Skeletal muscle satellite cell (primary cell): Measurements from ENCODE around the gene ATXN7. TPM values are rescaled to one million over a fixed set of nuclear protein-coding genes. Genes with fewer than 3 reads are reported as not detected.
A peak's percentile ranks its signal among the peaks of the same experiment; 100 is the strongest.

Experiments used
- H3K27me3 ChIP-seq: 2 replicates; pipeline ENCODE4 v1.7.0; 2013; ENCODE audit warnings: low read length; ENCODE audit not compliant: control insufficient read depth, insufficient read depth
- H3K36me3 ChIP-seq: 2 replicates; pipeline ENCODE4 v1.7.0; 2013; ENCODE audit warnings: mild to moderate bottlenecking, control low read depth, low read length; ENCODE audit not compliant: insufficient read depth
- H3K4me1 ChIP-seq: 2 replicates; pipeline ENCODE4 v1.7.0; 2013; ENCODE audit warnings: low read length; ENCODE audit not compliant: control insufficient read depth, insufficient read depth
- H3K4me2 ChIP-seq: 2 replicates; pipeline ENCODE4 v1.7.0; 2013; ENCODE audit warnings: mild to moderate bottlenecking, low read length
- H3K4me3 ChIP-seq: 2 replicates; pipeline ENCODE4 v1.7.0; 2013; ENCODE audit warnings: low read length
- H3K9ac ChIP-seq: 2 replicates; pipeline ENCODE4 v1.7.0; 2013; ENCODE audit warnings: mild to moderate bottlenecking, low read depth, low read length, moderate library complexity
- H3K9me3 ChIP-seq: replicated peaks from 2 replicates; pipeline ENCODE4 v1.7.0; 2013; ENCODE audit warnings: mild to moderate bottlenecking, control low read depth, low read length
- total RNA-seq: library from RNA; depleted of rRNA; stranded (reverse); fragments of >200 nt; gene quantifications from 2 replicates; pipeline ENCODE4 v1.2.3, GENCODE V29; 2012; rRNA removed

Gene ATXN7, protein sequence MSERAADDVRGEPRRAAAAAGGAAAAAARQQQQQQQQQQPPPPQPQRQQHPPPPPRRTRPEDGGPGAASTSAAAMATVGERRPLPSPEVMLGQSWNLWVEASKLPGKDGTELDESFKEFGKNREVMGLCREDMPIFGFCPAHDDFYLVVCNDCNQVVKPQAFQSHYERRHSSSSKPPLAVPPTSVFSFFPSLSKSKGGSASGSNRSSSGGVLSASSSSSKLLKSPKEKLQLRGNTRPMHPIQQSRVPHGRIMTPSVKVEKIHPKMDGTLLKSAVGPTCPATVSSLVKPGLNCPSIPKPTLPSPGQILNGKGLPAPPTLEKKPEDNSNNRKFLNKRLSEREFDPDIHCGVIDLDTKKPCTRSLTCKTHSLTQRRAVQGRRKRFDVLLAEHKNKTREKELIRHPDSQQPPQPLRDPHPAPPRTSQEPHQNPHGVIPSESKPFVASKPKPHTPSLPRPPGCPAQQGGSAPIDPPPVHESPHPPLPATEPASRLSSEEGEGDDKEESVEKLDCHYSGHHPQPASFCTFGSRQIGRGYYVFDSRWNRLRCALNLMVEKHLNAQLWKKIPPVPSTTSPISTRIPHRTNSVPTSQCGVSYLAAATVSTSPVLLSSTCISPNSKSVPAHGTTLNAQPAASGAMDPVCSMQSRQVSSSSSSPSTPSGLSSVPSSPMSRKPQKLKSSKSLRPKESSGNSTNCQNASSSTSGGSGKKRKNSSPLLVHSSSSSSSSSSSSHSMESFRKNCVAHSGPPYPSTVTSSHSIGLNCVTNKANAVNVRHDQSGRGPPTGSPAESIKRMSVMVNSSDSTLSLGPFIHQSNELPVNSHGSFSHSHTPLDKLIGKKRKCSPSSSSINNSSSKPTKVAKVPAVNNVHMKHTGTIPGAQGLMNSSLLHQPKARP
- 10.6 and 12.0 TPM in 2 replicates for total RNA-seq

DNA sequence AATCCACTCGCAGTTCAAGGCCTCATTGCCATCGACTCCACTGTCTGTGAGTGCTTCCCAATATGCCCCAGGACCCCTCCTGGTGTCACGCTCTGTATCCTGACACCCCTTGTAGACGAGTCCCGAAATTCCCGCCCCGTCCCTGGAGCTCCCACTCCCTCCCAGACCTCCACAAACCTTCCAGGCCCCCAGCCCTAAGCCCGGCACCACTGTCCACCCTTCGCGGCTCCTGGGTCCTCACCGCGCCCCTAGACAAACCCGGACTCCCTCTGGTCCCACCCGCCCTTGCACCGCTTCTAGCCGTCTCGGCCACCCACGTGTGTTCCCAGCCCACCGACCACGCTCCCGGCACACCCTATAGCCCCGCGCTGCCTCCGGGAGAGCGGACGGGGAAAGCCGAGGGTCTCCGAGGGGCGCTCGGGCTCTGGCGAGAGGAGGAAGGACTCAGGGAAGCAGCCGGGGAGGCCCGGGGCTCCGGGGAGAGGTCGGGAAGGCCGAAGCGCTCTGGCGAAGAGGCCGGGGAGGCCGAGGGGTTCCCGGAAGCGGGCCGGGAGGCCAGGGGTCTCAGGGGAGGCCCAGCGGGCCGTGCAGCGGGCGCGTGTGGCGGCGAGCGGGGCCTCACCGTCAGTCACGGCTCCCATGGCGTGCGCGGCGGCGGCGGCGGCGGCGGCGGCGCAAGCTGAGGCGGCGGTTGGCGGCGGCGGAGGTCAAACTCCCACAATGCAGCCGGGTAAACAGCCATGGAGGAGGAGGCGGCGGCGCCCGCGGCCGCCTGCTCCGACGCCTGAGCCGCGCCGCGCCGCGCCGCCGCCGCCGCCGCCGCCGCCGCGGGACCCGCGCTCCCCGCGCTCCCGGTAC, at the start of gene ATXN7, which contains the start of gene THOC7:
Gene ATXN7, plus strand, starts transcription at position 718 of the 858 bp plus-strand sequence. CDS start 48,732 bp downstream, outside the sequence.
Gene THOC7, minus strand, starts transcription at position 656 of the 858 bp plus-strand sequence. Its CDS starts 15 bp downstream, at position 641.
- Histone ChIP-seq H3K4me3 (peak within 1 kb of the TSS; percentile 93), H3K4me2 (peak within 1 kb of the TSS; percentile 88), H3K27me3 (no peaks in the 10 kb centered on the region), H3K4me1 (peaks cover 11% of the 10 kb centered on the region), H3K9ac (peak within 1 kb of the TSS; percentile 95), H3K36me3 (no peaks in the 10 kb centered on the region), H3K9me3 (no peaks in the 10 kb centered on the region)

DNA sequence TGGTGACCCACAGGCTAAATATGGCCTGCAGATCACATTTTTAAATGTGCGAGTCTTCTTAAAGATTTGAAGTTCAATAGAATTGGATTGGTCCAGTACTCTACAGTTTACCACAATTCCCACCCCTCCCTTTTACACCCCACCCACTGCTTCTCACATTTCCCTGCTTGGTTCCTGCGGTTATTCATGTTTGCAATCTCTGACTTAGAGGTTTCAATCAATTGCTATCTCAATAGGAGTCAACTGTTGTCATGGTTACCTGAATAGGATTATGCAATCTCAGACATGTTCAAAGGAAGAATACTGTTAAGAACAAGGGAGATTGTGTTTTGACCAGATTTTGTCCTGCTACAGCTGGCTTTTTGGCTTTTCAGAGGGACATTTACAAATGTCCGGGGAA, 49.4 kb upstream of the ATXN7 start:
- H3K9ac ChIP-seq, result no peak overlapping the region
- H3K4me3 ChIP-seq, result no peak overlapping the region
- H3K27me3 ChIP-seq, result no peaks in the 10 kb centered on the region
- H3K4me2 ChIP-seq, result no peak overlapping the region
- no peaks in the 10 kb centered on the region for H3K9me3 ChIP-seq
- H3K4me1 ChIP-seq, result peaks cover 3% of the 10 kb centered on the region
- no peaks in the 10 kb centered on the region for H3K36me3 ChIP-seq

DNA sequence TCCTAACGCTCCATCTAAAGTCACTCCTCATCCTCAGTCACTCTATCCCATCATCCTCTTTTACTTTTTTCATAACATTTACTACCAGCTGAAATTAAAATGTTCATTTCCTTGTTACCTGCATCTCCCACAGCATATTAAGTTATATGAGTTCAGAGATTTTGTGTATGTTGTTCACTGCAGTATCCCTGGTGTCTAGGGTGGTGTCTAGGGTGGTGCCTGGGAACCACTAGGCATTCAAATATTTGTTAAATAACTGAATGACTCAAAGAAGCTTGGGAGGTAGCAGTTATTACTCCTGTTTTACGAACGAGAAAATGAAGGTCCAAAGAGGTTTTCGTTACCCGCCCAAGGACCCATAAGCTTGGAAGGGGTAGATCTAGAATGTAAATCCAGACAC, 46.4 kb upstream of the ATXN7 start:
- Histone ChIP-seq H3K4me2 (no peak overlapping the region), H3K4me1 (peaks cover 3% of the 10 kb centered on the region), H3K27me3 (no peaks in the 10 kb centered on the region), H3K9ac (no peak overlapping the region), H3K36me3 (no peaks in the 10 kb centered on the region), H3K4me3 (no peak overlapping the region), H3K9me3 (no peaks in the 10 kb centered on the region)

DNA sequence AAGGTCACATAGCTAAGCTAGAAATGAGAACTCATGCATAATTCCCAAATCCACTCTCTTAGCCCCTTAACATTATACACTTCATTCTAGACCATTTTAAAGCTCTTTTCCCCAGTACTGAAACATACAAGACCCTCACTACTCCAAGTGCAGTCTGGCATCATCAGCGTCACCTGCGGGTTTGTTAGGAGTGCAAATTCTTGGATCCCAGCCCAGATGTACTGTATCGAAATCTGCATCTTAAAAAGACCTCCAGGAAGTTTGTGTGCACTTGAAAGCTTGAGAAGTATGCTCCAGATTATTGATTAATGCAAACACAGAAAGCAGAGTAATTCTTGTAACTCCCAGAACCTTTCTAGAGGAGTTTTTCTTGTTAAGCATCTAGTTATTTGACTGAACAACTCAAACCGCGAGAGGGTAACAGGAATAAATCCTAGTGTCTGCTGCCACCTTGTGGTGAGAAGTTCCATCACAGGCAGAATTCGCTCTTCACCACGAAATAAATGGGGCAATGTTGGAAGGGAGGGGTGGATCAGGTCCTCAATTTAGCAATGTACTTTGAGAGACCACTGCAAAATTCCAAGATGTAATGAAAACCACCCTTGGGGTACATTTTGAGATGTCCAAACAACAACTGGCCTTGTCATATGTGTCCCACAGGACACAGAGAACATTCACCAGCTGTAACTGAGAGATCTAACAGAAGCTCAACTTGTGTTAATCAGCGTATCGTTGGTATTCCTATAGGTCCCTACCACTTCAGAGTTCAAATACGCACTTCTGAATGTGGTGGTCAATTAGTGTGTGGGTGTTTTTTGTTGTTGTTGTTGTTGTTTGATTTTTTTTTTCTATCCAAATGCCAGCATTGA, 45.2 kb upstream of the ATXN7 start:
- Histone ChIP-seq H3K4me1 (peaks cover 3% of the 10 kb centered on the region), H3K9ac (no peak overlapping the region), H3K27me3 (no peaks in the 10 kb centered on the region), H3K4me3 (no peak overlapping the region), H3K36me3 (no peaks in the 10 kb centered on the region), H3K9me3 (no peaks in the 10 kb centered on the region), H3K4me2 (peak overlapping the region; percentile 10)

DNA sequence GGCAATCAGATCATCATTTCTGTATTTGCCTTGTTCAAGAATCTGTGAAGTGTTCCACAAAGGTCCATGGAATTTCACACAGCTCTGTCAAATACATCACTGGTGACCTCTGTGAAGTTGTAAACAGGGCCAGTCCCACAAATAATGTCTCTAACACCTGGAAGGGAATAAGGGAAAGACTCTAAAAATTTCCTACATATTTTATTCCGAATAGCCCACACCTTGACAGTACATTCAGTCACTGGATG, 44.6 kb upstream of the ATXN7 start, which contains the start of gene C3orf49:
Gene C3orf49, plus strand, starts transcription at position 149 of the 248 bp plus-strand sequence. CDS start 173 bp downstream, outside the sequence.
- H3K9me3 ChIP-seq, result no peaks in the 10 kb centered on the region
- H3K4me2 ChIP-seq, result peak within 1 kb of the TSS; percentile 10
- H3K4me3 ChIP-seq, result no peak within 1 kb of the TSS
- H3K9ac ChIP-seq, result no peak within 1 kb of the TSS
- no peaks in the 10 kb centered on the region for H3K36me3 ChIP-seq
- peaks cover 3% of the 10 kb centered on the region for H3K4me1 ChIP-seq
- H3K27me3 ChIP-seq, result no peaks in the 10 kb centered on the region

DNA sequence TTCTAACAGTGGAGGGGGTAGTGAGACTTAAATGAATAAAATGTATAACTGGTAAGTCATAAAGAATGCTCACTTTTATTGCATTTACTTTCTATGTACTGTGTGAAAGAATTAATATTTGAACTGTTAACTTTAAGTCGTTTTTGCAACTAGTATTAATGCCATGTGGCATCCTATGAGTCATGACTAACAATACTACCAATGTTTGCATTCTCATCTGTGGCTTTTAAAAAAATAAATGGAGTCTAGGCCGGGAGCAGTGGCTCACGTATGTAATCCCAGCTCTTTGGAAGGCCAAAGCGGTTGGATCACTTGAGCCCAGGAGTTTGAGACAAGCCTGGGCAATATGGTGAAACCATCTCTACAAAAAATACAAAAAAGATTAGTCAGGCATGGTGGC, 39.4 kb upstream of the ATXN7 start:
- peaks cover 6% of the 10 kb centered on the region for H3K4me1 ChIP-seq
- peaks cover 8% of the 10 kb centered on the region for H3K36me3 ChIP-seq
- no peak overlapping the region for H3K4me2 ChIP-seq
- H3K4me3 ChIP-seq, result no peak overlapping the region
- H3K9ac ChIP-seq, result no peak overlapping the region
- no peaks in the 10 kb centered on the region for H3K27me3 ChIP-seq
- no peaks in the 10 kb centered on the region for H3K9me3 ChIP-seq

DNA sequence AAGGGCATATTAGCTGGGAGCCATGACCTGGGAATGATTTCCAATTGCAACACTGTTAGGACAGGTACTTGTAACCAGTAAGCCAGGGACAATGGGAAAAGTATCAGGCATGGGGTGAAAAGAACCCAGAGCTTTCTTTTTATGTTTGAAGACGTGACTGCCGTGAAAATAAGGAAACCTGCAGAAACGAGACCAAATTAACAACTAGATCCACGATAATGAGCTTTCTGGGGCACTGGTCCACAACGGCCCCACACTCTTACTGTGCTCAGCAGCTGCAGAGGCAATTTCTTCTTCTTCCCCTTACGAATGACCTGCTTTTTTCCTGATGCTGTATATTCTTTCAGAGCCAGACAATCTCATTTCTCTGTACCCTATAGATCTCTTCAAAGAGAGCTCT, 33.1 kb upstream of the ATXN7 start:
- Histone ChIP-seq H3K9me3 (no peaks in the 10 kb centered on the region), H3K9ac (no peak overlapping the region)

DNA sequence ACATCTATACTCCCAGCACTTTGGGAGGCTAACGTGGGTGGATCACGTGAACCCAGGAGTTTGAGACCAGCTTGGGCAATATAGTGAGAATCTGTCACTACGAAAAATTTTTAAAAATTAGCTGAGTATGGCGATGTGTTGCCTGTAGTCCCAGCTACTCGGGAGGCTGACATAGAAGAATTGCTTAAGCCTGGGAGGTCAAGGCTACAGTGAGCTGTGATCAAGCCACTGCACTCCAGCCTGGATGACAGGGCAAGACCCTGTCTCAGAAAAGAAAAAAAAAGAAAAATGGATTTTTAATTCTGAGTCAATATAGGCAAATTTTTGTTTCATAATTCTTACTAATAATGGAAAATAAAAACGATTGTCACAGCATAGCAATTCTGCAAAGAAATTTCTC, 31.3 kb upstream of the ATXN7 start:
- no peak overlapping the region for H3K4me2 ChIP-seq
- H3K4me1 ChIP-seq, result no peaks in the 10 kb centered on the region
- H3K36me3 ChIP-seq, result peaks cover 29% of the 10 kb centered on the region
- no peak overlapping the region for H3K4me3 ChIP-seq
- no peaks in the 10 kb centered on the region for H3K9me3 ChIP-seq
- H3K27me3 ChIP-seq, result no peaks in the 10 kb centered on the region
- no peak overlapping the region for H3K9ac ChIP-seq

More for the DNA sequence above, 33.1 kb upstream of the ATXN7 start:
- Histone ChIP-seq H3K27me3 (no peaks in the 10 kb centered on the region), H3K36me3 (peaks cover 27% of the 10 kb centered on the region), H3K4me3 (no peak overlapping the region), H3K4me2 (no peak overlapping the region), H3K4me1 (no peaks in the 10 kb centered on the region)

DNA sequence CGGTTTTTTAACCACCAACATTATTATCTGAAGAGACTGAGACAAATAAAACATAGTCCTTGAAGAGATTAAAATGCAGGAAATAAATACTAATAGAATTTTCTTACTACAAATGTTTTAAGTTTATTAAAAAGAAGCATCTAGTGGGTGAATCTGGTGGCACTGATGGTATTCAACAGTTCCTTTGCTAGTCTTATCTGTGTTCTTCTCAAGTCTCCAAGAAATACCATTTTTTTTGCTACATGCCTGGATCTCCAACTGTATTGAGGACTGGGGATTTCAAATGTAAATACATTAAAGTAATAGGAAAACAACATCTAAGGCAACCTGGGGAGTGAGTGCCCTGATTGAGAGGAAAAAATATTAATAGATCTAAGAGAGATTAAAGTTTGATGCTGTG, 22.0 kb upstream of the ATXN7 start:
- no peak overlapping the region for H3K4me3 ChIP-seq
- H3K27me3 ChIP-seq, result no peaks in the 10 kb centered on the region
- H3K4me2 ChIP-seq, result no peak overlapping the region
- no peak overlapping the region for H3K9ac ChIP-seq
- peaks cover 2% of the 10 kb centered on the region for H3K36me3 ChIP-seq
- no peaks in the 10 kb centered on the region for H3K9me3 ChIP-seq
- no peaks in the 10 kb centered on the region for H3K4me1 ChIP-seq

DNA sequence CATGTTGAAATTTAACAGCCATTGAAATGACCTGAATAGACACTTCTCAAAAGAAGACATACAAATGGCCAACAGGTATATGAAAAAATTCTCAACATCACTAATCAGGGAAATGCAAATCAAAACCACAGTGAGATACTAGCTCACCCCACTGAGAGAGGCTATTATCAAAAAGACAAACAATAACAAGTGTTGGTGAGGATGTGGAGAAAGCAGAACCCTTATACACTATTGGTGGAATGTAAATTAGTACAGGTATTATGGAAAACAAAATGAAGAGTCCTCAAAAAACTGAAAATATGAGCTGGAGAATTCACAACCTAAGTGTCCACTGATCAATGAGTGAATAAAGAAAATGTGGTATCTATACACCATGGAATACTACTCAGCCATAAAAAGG, 21.5 kb upstream of the ATXN7 start:
- Histone ChIP-seq H3K4me1 (no peaks in the 10 kb centered on the region), H3K27me3 (no peaks in the 10 kb centered on the region), H3K4me3 (no peak overlapping the region), H3K4me2 (no peak overlapping the region), H3K9ac (no peak overlapping the region), H3K9me3 (no peaks in the 10 kb centered on the region), H3K36me3 (peaks cover 2% of the 10 kb centered on the region)
